C4-2B (cell line): ENCODE results near the gene KRT76.

Experiments
- CTCF ChIP-seq: fragments of 450-650 bp; conservative IDR thresholded peaks from 2 replicates; pipeline ENCODE4 v1.5.1; 2017; ENCODE audit warnings: mild to moderate bottlenecking
- ZFX ChIP-seq: fragments of 450-650 bp; IDR thresholded peaks from 2 replicates; pipeline ENCODE4 v1.6.1; 2017

GRCh38 chr12:52781399-52782082 is 4.4 kb upstream of the KRT76 start:
- TF ChIP-seq CTCF (no peak), ZFX (no peak)
